Endothelial cell (in vitro differentiated cells): ENCODE measurements around the gene NEB. TPM values are rescaled to one million over a fixed set of nuclear protein-coding genes. Genes with fewer than 3 reads are reported as not detected.

ENCODE experiments used
- DNase-seq: peaks from one replicate; pipeline ENCODE4 v3.0.0; 2021; ENCODE audit warnings: low spot score
- H3K27ac Mint-ChIP-seq: one replicate; pipeline ENCODE4 v1.8.0; 2021; ENCODE audit warnings: mixed read lengths, inconsistent platforms; ENCODE audit not compliant: unreplicated experiment
- H3K27me3 Mint-ChIP-seq: one replicate; pipeline ENCODE4 v1.8.0; 2021; ENCODE audit warnings: mild to moderate bottlenecking, moderate library complexity, mixed read lengths, inconsistent platforms; ENCODE audit not compliant: unreplicated experiment
- H3K36me3 Mint-ChIP-seq: one replicate; pipeline ENCODE4 v1.8.0; 2021; ENCODE audit warnings: mild to moderate bottlenecking, low read depth, mixed read lengths, inconsistent platforms; ENCODE audit not compliant: unreplicated experiment
- H3K4me1 Mint-ChIP-seq: one replicate; pipeline ENCODE4 v1.8.0; 2021; ENCODE audit warnings: mild to moderate bottlenecking, mixed read lengths, inconsistent platforms; ENCODE audit not compliant: unreplicated experiment
- H3K4me3 Mint-ChIP-seq: one replicate; pipeline ENCODE4 v1.8.0; 2021; ENCODE audit warnings: mild to moderate bottlenecking, mixed read lengths, inconsistent platforms; ENCODE audit not compliant: unreplicated experiment
- H3K9me3 Mint-ChIP-seq: one replicate; pipeline ENCODE4 v1.8.0; 2021; ENCODE audit warnings: mixed read lengths, inconsistent platforms; ENCODE audit not compliant: unreplicated experiment
- CTCF ChIP-seq: fragments of 200-600 bp; sonication (generic); IDR thresholded peaks from one replicate; pipeline ENCODE4 v1.5.0; 2021; ENCODE audit warnings: antibody characterized with exemption; ENCODE audit not compliant: unreplicated experiment
- total RNA-seq: library from RNA; stranded (reverse); fragmentation: NEBNext Ultra II Directional; extraction: Animal tissue kit (Norgen Biotek cat#: 25700); gene quantifications from one replicate; pipeline ENCODE4 v1.2.1, GENCODE V29; 2021; ENCODE audit not compliant: unreplicated experiment

Gene NEB
- total RNA-seq, 1 donor from 2014 or later: 0.64 TPM

- DNase-seq: no peak
- TF ChIP-seq CTCF: no peak
- H3K27me3 Mint-ChIP-seq: peaks cover 3% of the 10 kb centered on the region
- peaks cover 2% of the 10 kb centered on the region for H3K4me1 Mint-ChIP-seq
- H3K36me3 Mint-ChIP-seq: peaks cover 7% of the 10 kb centered on the region
- H3K4me3 Mint-ChIP-seq: no peak overlapping the region
- no peak overlapping the region for H3K27ac Mint-ChIP-seq
- no peaks in the 10 kb centered on the region for H3K9me3 Mint-ChIP-seq
Observed at GRCh38 chr2:151718796-151719195, 15.5 kb downstream of the NEB start.

- no peaks in the 10 kb centered on the region for H3K9me3 Mint-ChIP-seq
- peaks cover 2% of the 10 kb centered on the region for H3K4me1 Mint-ChIP-seq
- H3K36me3 Mint-ChIP-seq: peaks cover 7% of the 10 kb centered on the region
- no peak for TF ChIP-seq CTCF
- H3K4me3 Mint-ChIP-seq: no peak overlapping the region
- peaks cover 3% of the 10 kb centered on the region for H3K27me3 Mint-ChIP-seq
- H3K27ac Mint-ChIP-seq: no peak overlapping the region
- no peak for DNase-seq
Observed at GRCh38 chr2:151718247-151718646, 16.0 kb downstream of the NEB start.

GRCh38 chr2:151716721-151717120 is 17.6 kb downstream of the NEB start:
- H3K4me1 Mint-ChIP-seq: peaks cover 7% of the 10 kb centered on the region
- H3K27ac Mint-ChIP-seq: no peak overlapping the region
- DNase-seq: no peak
- H3K27me3 Mint-ChIP-seq: peaks cover 3% of the 10 kb centered on the region
- no peaks in the 10 kb centered on the region for H3K9me3 Mint-ChIP-seq
- TF ChIP-seq CTCF: no peak
- no peak overlapping the region for H3K4me3 Mint-ChIP-seq
- H3K36me3 Mint-ChIP-seq: peaks cover 7% of the 10 kb centered on the region

GRCh38 chr2:151713291-151713903 is 20.9 kb downstream of the NEB start:
- no peak overlapping the region for H3K27ac Mint-ChIP-seq
- no peak overlapping the region for H3K4me3 Mint-ChIP-seq
- no peak for DNase-seq
- peaks cover under 1% of the 10 kb centered on the region for H3K36me3 Mint-ChIP-seq
- no peaks in the 10 kb centered on the region for H3K9me3 Mint-ChIP-seq
- no peak for TF ChIP-seq CTCF
- H3K4me1 Mint-ChIP-seq: peaks cover 7% of the 10 kb centered on the region
- peaks cover 1% of the 10 kb centered on the region for H3K27me3 Mint-ChIP-seq

- H3K27me3 Mint-ChIP-seq: no peaks in the 10 kb centered on the region
- H3K4me3 Mint-ChIP-seq: no peak overlapping the region
- DNase-seq: no peak
- H3K4me1 Mint-ChIP-seq: peaks cover 7% of the 10 kb centered on the region
- no peaks in the 10 kb centered on the region for H3K36me3 Mint-ChIP-seq
- H3K27ac Mint-ChIP-seq: no peak overlapping the region
- TF ChIP-seq CTCF: no peak
- H3K9me3 Mint-ChIP-seq: no peaks in the 10 kb centered on the region
Observed at GRCh38 chr2:151711025-151711424, 23.3 kb downstream of the NEB start.
